ENCODE results near the gene TMUB1.
"Not testable (repeated sequence)": the region's sequence is repeated elsewhere in the genome, so short reads cannot be mapped to it uniquely, and the experiment has no call there.

Gene TMUB1

GRCh38 chr7:151048911-151049463, 34.3 kb downstream of the TMUB1 start:
- no peak for DNase-seq

- no peak for DNase-seq
These were observed 35.1 kb downstream of the TMUB1 start, which contains the start of gene ASIC3 for GRCh38 chr7:151047976-151048815. Gene ASIC3, plus strand, starts transcription at chr7:151048531. Its CDS starts 355 bp downstream, at chr7:151048886.

- DNase-seq: no peak
These were observed 36.4 kb downstream of the TMUB1 start for GRCh38 chr7:151046603-151047573.

GRCh38 chr7:151045967-151046366, 37.3 kb downstream of the TMUB1 start:
- DNase-seq: no peak

GRCh38 chr7:151045262-151045661, 38.0 kb downstream of the TMUB1 start:
- DNase-seq: no peak

- no peak for DNase-seq
These were observed 39.3 kb downstream of the TMUB1 start for GRCh38 chr7:151043959-151044358.

GRCh38 chr7:151043449-151043848, 39.8 kb downstream of the TMUB1 start:
- DNase-seq: not testable (repeated sequence)

GRCh38 chr7:151040616-151041375, 42.5 kb downstream of the TMUB1 start:
- no peak for DNase-seq

GRCh38 chr7:151039850-151040548, 43.3 kb downstream of the TMUB1 start:
- no peak for DNase-seq

- peak; percentile 59 for DNase-seq
These were observed 44.1 kb downstream of the TMUB1 start for GRCh38 chr7:151038951-151039849.

- DNase-seq: no peak
These were observed 47.4 kb downstream of the TMUB1 start for GRCh38 chr7:151035902-151036301.

GRCh38 chr7:151035026-151035717, 48.1 kb downstream of the TMUB1 start:
- DNase-seq: no peak

GRCh38 chr7:151034312-151035025, 48.8 kb downstream of the TMUB1 start:
- no peak for DNase-seq

GRCh38 chr7:151033864-151034249, 49.4 kb downstream of the TMUB1 start:
- DNase-seq: no peak

- no peak for DNase-seq
These were observed 50.1 kb downstream of the TMUB1 start for GRCh38 chr7:151032936-151033863.

Measured in CD4-positive, alpha-beta T cell treated with Interleukin-4 for 4 hours (primary cell).